Glutamatergic neuron (in vitro differentiated cells): ENCODE measurements around the gene ZNF490. TPM values are rescaled to one million over a fixed set of nuclear protein-coding genes. Genes with fewer than 3 reads are reported as not detected.
"Not testable (repeated sequence)": the region's sequence is repeated elsewhere in the genome, so short reads cannot be mapped to it uniquely, and the experiment has no call there.

Source experiments
- DNase-seq: peaks from one replicate; pipeline ENCODE4 v3.0.0; 2022
- H3K27ac Mint-ChIP-seq: one replicate; pipeline ENCODE4 v1.8.0; 2020; ENCODE audit warnings: mild to moderate bottlenecking, mixed read lengths, inconsistent platforms; ENCODE audit not compliant: unreplicated experiment
- H3K27me3 Mint-ChIP-seq: one replicate; pipeline ENCODE4 v1.8.0; 2020; ENCODE audit warnings: mild to moderate bottlenecking, moderate library complexity, mixed read lengths, inconsistent platforms; ENCODE audit not compliant: unreplicated experiment
- H3K36me3 Mint-ChIP-seq: one replicate; pipeline ENCODE4 v1.8.0; 2020; ENCODE audit warnings: mild to moderate bottlenecking, mixed read lengths, inconsistent platforms; ENCODE audit not compliant: unreplicated experiment
- H3K4me1 Mint-ChIP-seq: one replicate; pipeline ENCODE4 v1.8.0; 2020; ENCODE audit warnings: mild to moderate bottlenecking, low read depth, mixed read lengths, inconsistent platforms; ENCODE audit not compliant: unreplicated experiment
- H3K4me3 Mint-ChIP-seq: one replicate; pipeline ENCODE4 v1.8.0; 2020; ENCODE audit warnings: mild to moderate bottlenecking, mixed read lengths, inconsistent platforms; ENCODE audit not compliant: unreplicated experiment
- H3K9me3 Mint-ChIP-seq: one replicate; pipeline ENCODE4 v1.8.0; 2020; ENCODE audit warnings: mild to moderate bottlenecking, moderate library complexity, mixed read lengths, inconsistent platforms; ENCODE audit not compliant: unreplicated experiment
- total RNA-seq: library from RNA; stranded (reverse); fragmentation: NEBNext Ultra II Directional; extraction: Animal tissue kit (Norgen Biotek cat#: 25700); gene quantifications from one replicate; pipeline ENCODE4 v1.2.1, GENCODE V29; 2021; ENCODE audit not compliant: unreplicated experiment
- TF ChIP-seq, protein P1 (sequence below): fragments of 200-600 bp; sonication (generic); IDR thresholded peaks from one replicate; pipeline ENCODE4 v1.5.0; 2021; ENCODE audit not compliant: partially characterized antibody, unreplicated experiment

ZNF490 gene
- total RNA-seq, 1 donor from 2014 or later, result 8.0 TPM

DNA sequence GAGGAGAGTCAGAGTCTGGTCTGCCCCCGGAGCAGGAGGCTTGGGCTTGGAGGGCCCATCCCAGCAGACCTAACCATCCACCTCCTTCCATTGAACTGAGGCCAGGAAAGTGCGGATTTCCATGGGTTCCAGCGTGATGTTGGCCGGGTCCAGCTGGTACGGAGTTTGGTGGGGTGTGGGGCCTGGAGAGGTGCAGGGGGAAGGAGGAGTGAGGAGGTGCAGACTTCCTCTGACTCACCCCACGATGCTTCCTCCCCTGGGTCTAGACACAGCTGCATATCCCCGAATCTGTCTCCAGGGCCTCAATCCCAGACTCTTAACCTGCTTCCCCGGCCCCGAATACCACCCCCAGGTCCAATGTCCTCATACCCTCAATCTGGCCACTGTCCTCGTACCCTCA lies 35.9 kb upstream of the ZNF490 start:
- peaks cover 4% of the 10 kb centered on the region for H3K36me3 Mint-ChIP-seq
- H3K4me1 Mint-ChIP-seq, result no peaks in the 10 kb centered on the region
- TF ChIP-seq, protein P1, sequence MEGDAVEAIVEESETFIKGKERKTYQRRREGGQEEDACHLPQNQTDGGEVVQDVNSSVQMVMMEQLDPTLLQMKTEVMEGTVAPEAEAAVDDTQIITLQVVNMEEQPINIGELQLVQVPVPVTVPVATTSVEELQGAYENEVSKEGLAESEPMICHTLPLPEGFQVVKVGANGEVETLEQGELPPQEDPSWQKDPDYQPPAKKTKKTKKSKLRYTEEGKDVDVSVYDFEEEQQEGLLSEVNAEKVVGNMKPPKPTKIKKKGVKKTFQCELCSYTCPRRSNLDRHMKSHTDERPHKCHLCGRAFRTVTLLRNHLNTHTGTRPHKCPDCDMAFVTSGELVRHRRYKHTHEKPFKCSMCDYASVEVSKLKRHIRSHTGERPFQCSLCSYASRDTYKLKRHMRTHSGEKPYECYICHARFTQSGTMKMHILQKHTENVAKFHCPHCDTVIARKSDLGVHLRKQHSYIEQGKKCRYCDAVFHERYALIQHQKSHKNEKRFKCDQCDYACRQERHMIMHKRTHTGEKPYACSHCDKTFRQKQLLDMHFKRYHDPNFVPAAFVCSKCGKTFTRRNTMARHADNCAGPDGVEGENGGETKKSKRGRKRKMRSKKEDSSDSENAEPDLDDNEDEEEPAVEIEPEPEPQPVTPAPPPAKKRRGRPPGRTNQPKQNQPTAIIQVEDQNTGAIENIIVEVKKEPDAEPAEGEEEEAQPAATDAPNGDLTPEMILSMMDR, result no peak
- no peak overlapping the region for H3K4me3 Mint-ChIP-seq
- H3K27ac Mint-ChIP-seq, result no peak overlapping the region
- no peak for DNase-seq
- H3K27me3 Mint-ChIP-seq, result peaks cover 4% of the 10 kb centered on the region
- peaks cover 1% of the 10 kb centered on the region for H3K9me3 Mint-ChIP-seq

DNA sequence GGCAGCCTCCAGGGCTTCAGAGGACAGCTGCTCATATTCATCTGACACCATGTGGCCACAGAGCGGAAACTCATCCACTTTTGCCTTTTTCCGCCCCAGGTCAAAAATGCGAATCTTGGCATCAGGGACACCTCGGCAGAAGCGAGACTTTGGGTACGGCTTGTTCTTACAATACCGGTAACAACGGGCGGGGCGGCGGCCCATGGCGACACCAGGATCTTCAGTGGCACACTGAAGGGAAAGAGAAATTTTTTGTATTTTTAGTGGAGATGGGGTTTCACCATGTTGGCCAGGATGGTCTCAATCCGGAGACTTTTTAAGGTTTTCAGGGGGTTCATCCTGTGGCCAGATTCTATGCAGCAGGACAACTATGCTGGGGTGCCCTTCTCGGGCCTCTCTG lies 33.1 kb upstream of the ZNF490 start:
- H3K4me1 Mint-ChIP-seq, DNase-seq, H3K27ac Mint-ChIP-seq, H3K9me3 Mint-ChIP-seq, H3K27me3 Mint-ChIP-seq, H3K4me3 Mint-ChIP-seq, H3K36me3 Mint-ChIP-seq: not testable (repeated sequence)

DNA sequence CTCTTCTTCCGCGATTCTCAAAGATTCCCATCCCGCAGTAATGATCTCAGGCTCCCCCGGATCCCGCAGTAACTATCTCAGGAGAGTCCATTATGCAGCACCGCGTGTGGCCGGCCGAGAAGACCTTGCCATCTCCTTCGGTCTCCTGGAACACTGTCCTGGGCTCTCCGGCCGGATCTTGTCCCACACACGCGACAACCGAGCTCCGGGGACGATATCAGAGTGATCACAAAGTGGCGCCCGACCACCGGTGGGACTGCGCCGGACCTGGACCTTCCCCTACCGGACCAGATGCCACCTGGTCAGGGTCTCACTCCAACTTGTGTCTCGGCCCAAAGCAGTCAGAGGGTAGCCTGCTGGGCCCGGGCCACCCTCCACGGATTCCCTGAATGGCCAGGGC lies 31.9 kb upstream of the ZNF490 start:
- Mint-ChIP-seq H3K27me3 (peaks cover 9% of the 10 kb centered on the region), H3K36me3 (no peaks in the 10 kb centered on the region), H3K4me3 (no peak overlapping the region), H3K27ac (no peak overlapping the region), H3K4me1 (no peaks in the 10 kb centered on the region), H3K9me3 (peaks cover 2% of the 10 kb centered on the region)
- no peak for DNase-seq
- TF ChIP-seq, protein P1, result no peak

DNA sequence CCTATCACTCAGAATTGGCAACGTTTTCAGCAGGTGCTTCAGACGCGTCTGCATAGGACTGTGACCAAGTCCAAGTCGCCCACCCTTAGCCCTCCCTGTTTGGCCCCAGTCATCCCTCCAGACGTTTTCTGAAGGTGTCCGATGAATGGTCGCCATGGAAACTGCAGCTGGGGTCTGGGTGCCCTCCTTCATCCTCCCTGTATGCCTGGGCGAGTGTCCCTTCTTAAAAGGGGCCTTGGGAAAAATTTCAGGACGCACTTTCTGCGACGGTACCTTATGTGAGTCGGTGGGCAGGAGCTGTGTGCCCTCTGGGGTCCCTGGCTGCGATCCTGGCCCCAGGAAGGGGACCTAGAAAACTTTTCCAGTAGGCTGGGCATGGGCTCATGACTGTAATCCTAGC lies 30.8 kb upstream of the ZNF490 start:
- Mint-ChIP-seq H3K27ac (no peak overlapping the region), H3K27me3 (peaks cover 9% of the 10 kb centered on the region), H3K4me3 (no peak overlapping the region), H3K36me3 (no peaks in the 10 kb centered on the region), H3K9me3 (peaks cover 2% of the 10 kb centered on the region), H3K4me1 (no peaks in the 10 kb centered on the region)
- TF ChIP-seq, protein P1, result no peak
- no peak for DNase-seq

DNA sequence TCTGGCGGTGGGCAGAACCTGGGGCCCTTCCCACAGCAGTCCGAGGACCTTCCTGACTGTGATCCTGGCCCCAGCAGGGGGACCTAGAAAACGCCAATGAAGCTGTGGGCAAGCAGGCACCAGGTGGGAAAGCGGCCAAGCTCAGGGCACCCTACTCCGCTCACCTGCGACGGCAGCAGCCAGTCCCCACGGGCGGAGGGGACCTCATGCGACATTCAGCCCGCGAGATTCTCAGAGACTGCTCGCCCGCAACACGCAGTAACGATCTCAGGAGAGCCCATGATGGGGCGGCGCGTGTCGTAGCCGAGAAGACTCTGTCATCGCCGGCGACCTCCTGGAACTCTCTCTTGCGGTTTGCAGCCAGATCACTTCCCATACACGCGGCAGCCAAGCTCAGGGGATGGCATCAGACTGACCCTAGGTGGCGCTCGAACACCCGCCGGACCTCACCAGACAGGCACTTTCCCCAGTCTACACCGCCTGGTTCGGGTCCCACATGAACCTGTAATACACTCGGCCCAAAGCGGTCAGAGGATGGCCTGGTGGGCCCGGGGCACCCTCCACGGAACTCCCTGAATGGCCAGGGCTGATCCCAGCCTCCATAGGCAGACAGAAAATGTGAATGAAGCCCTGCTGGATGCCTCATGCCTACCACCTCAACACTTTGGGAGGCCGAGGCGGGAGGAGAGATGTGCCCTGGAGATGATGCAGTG lies 29.4 kb upstream of the ZNF490 start:
- Mint-ChIP-seq H3K27me3 (peaks cover 9% of the 10 kb centered on the region), H3K36me3 (no peaks in the 10 kb centered on the region), H3K9me3 (peaks cover 4% of the 10 kb centered on the region), H3K4me1 (no peaks in the 10 kb centered on the region), H3K27ac (no peak overlapping the region), H3K4me3 (peak overlapping the region; percentile 39)
- TF ChIP-seq, protein P1, result peak; percentile 75
- peak; percentile 84 for DNase-seq
